B cell (primary cell): ENCODE data around the gene PPP3R2. TPM values are rescaled to one million over a fixed set of nuclear protein-coding genes. Genes with fewer than 3 reads are reported as not detected.
"Not testable (repeated sequence)": the region's sequence is repeated elsewhere in the genome, so short reads cannot be mapped to it uniquely, and the experiment has no call there.

Source experiments
- ATAC-seq: fragments of 200-7000 bp; cut with Tn5 transposase; one replicate; pipeline ENCODE4 v1.10.0; 2021; ENCODE audit warnings: low read depth, mild to moderate bottlenecking, moderate number of reproducible peaks, moderate library complexity
- CTCF ChIA-PET: fragments of 350-600 bp; sonication (Branson Sonifier 250); formaldehyde crosslinking; loops from one replicate; lab custom pipeline; 2021; ENCODE audit warnings: antibody characterized with exemption, inconsistent platforms; lab: Charles Lee
- POLR2A ChIA-PET: fragments of 350-600 bp; sonication (Branson Sonifier 250); formaldehyde crosslinking; loops from one replicate; lab custom pipeline; 2021; ENCODE audit warnings: antibody characterized with exemption; lab: Charles Lee
- DNase-seq: peaks from one replicate; pipeline ENCODE4 v3.0.0; 2013
- H2AFZ ChIP-seq: 2 replicates; pipeline ENCODE4 v1.6.1; 2012; ENCODE audit warnings: mild to moderate bottlenecking, low read depth, low read length; ENCODE audit not compliant: insufficient read depth, poor library complexity, severe bottlenecking
- H3K27ac ChIP-seq, 2 donors: 1 replicate in 1 of 2; 2 replicates in 1 of 2; pipeline ENCODE4 v1.5.1; 2012 to 2013; ENCODE audit warnings: low read length in 2 of 2, mild to moderate bottlenecking in 2 of 2, moderate library complexity in 1 of 2
- H3K27me3 ChIP-seq, 4 experiments: fragments of 200-600 bp in 1 of 4; sonication (generic) in 1 of 4; replicated peaks in 1 of 4; 1 replicate in 2 of 4; 2 replicates in 2 of 4; pipeline versions ENCODE4 v1.6.1 to v1.7.0; 2013 to 2016; ENCODE audit warnings: low read length in 3 of 4, mild to moderate bottlenecking in 2 of 4, mixed read lengths in 1 of 4, moderate library complexity in 1 of 4; ENCODE audit not compliant: insufficient read depth in 4 of 4, control insufficient read depth in 3 of 4; ENCODE audit errors: control extremely low read depth in 1 of 4
- H3K36me3 ChIP-seq, 2 experiments: replicated peaks in 1 of 2; 1 replicate in 1 of 2; 2 replicates in 1 of 2; pipeline versions ENCODE4 v1.6.1 to v1.7.1; 2013; ENCODE audit warnings: low read length in 1 of 2; ENCODE audit not compliant: insufficient read depth in 2 of 2, control insufficient read depth in 1 of 2; ENCODE audit errors: control extremely low read depth in 1 of 2, extremely low read depth in 1 of 2
- H3K4me1 ChIP-seq, 2 donors: fragments of 200-600 bp in 1 of 2; sonication (generic) in 1 of 2; 1 replicate in 1 of 2; 2 replicates in 1 of 2; pipeline versions ENCODE4 v1.5.1 to v1.6.1; 2013 to 2017; ENCODE audit warnings: low read length in 2 of 2; ENCODE audit not compliant: control insufficient read depth in 2 of 2, insufficient read depth in 2 of 2
- H3K4me2 ChIP-seq: replicated peaks from 2 replicates; pipeline ENCODE3; 2012; ENCODE audit warnings: mild to moderate bottlenecking, low read depth, low read length; ENCODE audit not compliant: poor library complexity, severe bottlenecking
- H3K4me3 ChIP-seq, 5 experiments: fragments of 200-600 bp in 1 of 5; sonication (generic) in 1 of 5; 1 replicate in 3 of 5; 2 replicates in 2 of 5; pipeline versions ENCODE4 v1.5.1 to v1.7.0; 2011 to 2016; ENCODE audit warnings: low read length in 4 of 5, mild to moderate bottlenecking in 4 of 5, low read depth in 2 of 5, control low read depth in 1 of 5, moderate library complexity in 1 of 5; ENCODE audit not compliant: insufficient read depth in 1 of 5; ENCODE audit errors: control extremely low read depth in 1 of 5, extremely low read depth in 1 of 5
- H3K79me2 ChIP-seq: fragments of 200-600 bp; sonication (generic); one replicate; pipeline ENCODE4 v1.6.0; 2016; ENCODE audit warnings: low read length; ENCODE audit not compliant: control insufficient read depth, insufficient read depth
- H3K9ac ChIP-seq: fragments of 200-600 bp; sonication (generic); 2 replicates; pipeline ENCODE4 v1.6.1; 2017; ENCODE audit warnings: mild to moderate bottlenecking, low read length, moderate library complexity
- H3K9me3 ChIP-seq, 3 donors: one replicate each; pipeline versions ENCODE4 v1.6.1 to v1.7.1; 2013; ENCODE audit warnings: low read length in 2 of 3; ENCODE audit not compliant: control insufficient read depth in 2 of 3, insufficient read depth in 1 of 3; ENCODE audit errors: control extremely low read depth in 1 of 3
- H4K20me1 ChIP-seq: 2 replicates; pipeline ENCODE4 v1.6.0; 2012; ENCODE audit warnings: mild to moderate bottlenecking, low read length; ENCODE audit not compliant: insufficient read depth, control insufficient read depth, poor library complexity, severe bottlenecking
- H3K27ac Mint-ChIP-seq: one replicate; pipeline ENCODE4 v1.8.0; 2021; ENCODE audit warnings: mixed read lengths
- H3K27me3 Mint-ChIP-seq: one replicate; pipeline ENCODE4 v1.8.0; 2021; ENCODE audit warnings: mixed read lengths
- H3K4me1 Mint-ChIP-seq: one replicate; pipeline ENCODE4 v1.8.0; 2021; ENCODE audit warnings: mixed read lengths
- H3K4me3 Mint-ChIP-seq: one replicate; pipeline ENCODE4 v1.8.0; 2021; ENCODE audit warnings: mixed read lengths
- H3K9me3 Mint-ChIP-seq: one replicate; pipeline ENCODE4 v1.8.0; 2022; ENCODE audit warnings: mixed read lengths; ENCODE audit not compliant: insufficient read depth
- EZH2 ChIP-seq: IDR thresholded peaks from 2 replicates; pipeline ENCODE4 v1.6.1; 2012; ENCODE audit warnings: borderline replicate concordance, low read depth, mild to moderate bottlenecking, moderate library complexity, low read length; ENCODE audit not compliant: insufficient read depth, poor library complexity, severe bottlenecking
- WGBS: methylation state at CpG from one replicate; pipeline ENCODE4 v1.1.5; 2013; ENCODE audit warnings: missing lambda C conversion rate; ENCODE audit not compliant: insufficient coverage; 5-methylcytosine and 5-hydroxymethylcytosine counted together
- intact Hi-C: fragments of 100-400 bp; cut with micrococcal nuclease; formaldehyde crosslinking; loops from one replicate; pipeline ENCODE4 v1.10.0; 2022
- polyA plus RNA-seq: library from polyadenylated mRNA; depleted of rRNA; stranded (reverse); fragments of >200 nt; gene quantifications from 2 replicates; pipeline ENCODE4 v1.2.3, GENCODE V29; 2012
- total RNA-seq, 2 donors: library from RNA; stranded (reverse); fragments of 120-200 nt in 1 of 2; gene quantifications; 1 replicate in 1 of 2; 2 replicates in 1 of 2; pipeline versions ENCODE4 v1.2.3 to v1.2.4, GENCODE V29; 2013 to 2022
- TF ChIP-seq, protein P1 (sequence below): fragments of 200-600 bp; IDR thresholded peaks from one replicate; pipeline ENCODE4 v1.8.0; 2022; ENCODE audit warnings: antibody characterized with exemption, mild to moderate bottlenecking

The PPP3R2 gene
- total and polyA plus RNA-seq, 2 donors (not counting 1 experiment from before 2014, with no cell fraction given) = not detected

GRCh38 chr9:101590901-101591300, 3.9 kb downstream of the PPP3R2 start:
- H3K4me3 Mint-ChIP-seq = no peak overlapping the region
- H3K4me3 ChIP-seq = no peak overlapping the region
- no peaks in the 10 kb centered on the region for H3K27me3 ChIP-seq
- no peak overlapping the region for H3K27ac ChIP-seq
- H3K9me3 ChIP-seq = no peaks in the 10 kb centered on the region
- H3K4me1 ChIP-seq = no peaks in the 10 kb centered on the region
- no peak for ATAC-seq
- H3K79me2 ChIP-seq = no peaks in the 10 kb centered on the region
- H2AFZ ChIP-seq = no peak overlapping the region
- DNase-seq = no peak
- peaks cover 15% of the 10 kb centered on the region for H3K27me3 Mint-ChIP-seq
- no peaks in the 10 kb centered on the region for H3K36me3 ChIP-seq
- no peak overlapping the region for H3K9ac ChIP-seq
- no peak overlapping the region for H3K4me2 ChIP-seq
- no peaks in the 10 kb centered on the region for H3K4me1 Mint-ChIP-seq
- no peaks in the 10 kb centered on the region for H4K20me1 ChIP-seq
- 100% methylated on average over 1 of the region's 3 CpGs for WGBS
- no peak for TF ChIP-seq EZH2
- TF ChIP-seq, protein P1, sequence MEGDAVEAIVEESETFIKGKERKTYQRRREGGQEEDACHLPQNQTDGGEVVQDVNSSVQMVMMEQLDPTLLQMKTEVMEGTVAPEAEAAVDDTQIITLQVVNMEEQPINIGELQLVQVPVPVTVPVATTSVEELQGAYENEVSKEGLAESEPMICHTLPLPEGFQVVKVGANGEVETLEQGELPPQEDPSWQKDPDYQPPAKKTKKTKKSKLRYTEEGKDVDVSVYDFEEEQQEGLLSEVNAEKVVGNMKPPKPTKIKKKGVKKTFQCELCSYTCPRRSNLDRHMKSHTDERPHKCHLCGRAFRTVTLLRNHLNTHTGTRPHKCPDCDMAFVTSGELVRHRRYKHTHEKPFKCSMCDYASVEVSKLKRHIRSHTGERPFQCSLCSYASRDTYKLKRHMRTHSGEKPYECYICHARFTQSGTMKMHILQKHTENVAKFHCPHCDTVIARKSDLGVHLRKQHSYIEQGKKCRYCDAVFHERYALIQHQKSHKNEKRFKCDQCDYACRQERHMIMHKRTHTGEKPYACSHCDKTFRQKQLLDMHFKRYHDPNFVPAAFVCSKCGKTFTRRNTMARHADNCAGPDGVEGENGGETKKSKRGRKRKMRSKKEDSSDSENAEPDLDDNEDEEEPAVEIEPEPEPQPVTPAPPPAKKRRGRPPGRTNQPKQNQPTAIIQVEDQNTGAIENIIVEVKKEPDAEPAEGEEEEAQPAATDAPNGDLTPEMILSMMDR = no peak
- ChIA-PET POLR2A (no interaction called here), CTCF (interaction anchor here (1.0 kb wide), 1 partner anchor 10 kb away, joined by 3 read pairs; no protein-coding TSS in a partner anchor)
- no peak overlapping the region for H3K27ac Mint-ChIP-seq
- H3K9me3 Mint-ChIP-seq = no peaks in the 10 kb centered on the region
- intact Hi-C loops = no loop called here

GRCh38 chr9:101590074-101590473, 4.7 kb downstream of the PPP3R2 start:
- ATAC-seq, H3K9me3 ChIP-seq, intact Hi-C loops, CTCF ChIA-PET, POLR2A ChIA-PET, H3K4me3 ChIP-seq, H3K4me1 ChIP-seq, H3K4me1 Mint-ChIP-seq, H2AFZ ChIP-seq, H3K27ac ChIP-seq, H3K9ac ChIP-seq, H3K27me3 ChIP-seq, H3K4me2 ChIP-seq, H3K27ac Mint-ChIP-seq, H3K4me3 Mint-ChIP-seq, H3K36me3 ChIP-seq, H4K20me1 ChIP-seq, H3K79me2 ChIP-seq, H3K9me3 Mint-ChIP-seq, DNase-seq: not testable (repeated sequence)
- H3K27me3 Mint-ChIP-seq = peaks cover 16% of the 10 kb centered on the region
- no CpG with 5 or more reads among the region's 6 CpGs for WGBS
